HG03108 (cell line): ENCODE data around the gene REXO4.
"Not testable (repeated sequence)": the region's sequence is repeated elsewhere in the genome, so short reads cannot be mapped to it uniquely, and the experiment has no call there.

Experiments used
- ATAC-seq: cut with Tn5 transposase; IDR thresholded peaks from one replicate; pipeline ENCODE4 v1.9.1; 2021; ENCODE audit warnings: moderate library complexity; ENCODE audit not compliant: unreplicated experiment

Gene REXO4

GRCh38 chr9:133421615-133422542 is 4.1 kb upstream of the REXO4 start, which contains the start of gene ADAMTS13:
Gene ADAMTS13, plus strand, starts transcription at chr9:133422367. Its CDS starts 77 bp downstream, at chr9:133422444.
- ATAC-seq: peak; percentile 29

- no peak for ATAC-seq
Measured at GRCh38 chr9:133420392-133420827, 2.6 kb upstream of the REXO4 start.

GRCh38 chr9:133419005-133419404 is 1.2 kb upstream of the REXO4 start:
- no peak for ATAC-seq

GRCh38 chr9:133415170-133415569 is 2.6 kb downstream of the REXO4 start:
- ATAC-seq: no peak

GRCh38 chr9:133408042-133408441 is 9.8 kb downstream of the REXO4 start:
- ATAC-seq: no peak

GRCh38 chr9:133406480-133407307 is 11.1 kb downstream of the REXO4 start:
- peak; percentile 51 for ATAC-seq

- no peak for ATAC-seq
Measured at GRCh38 chr9:133405508-133406438, 12.0 kb downstream of the REXO4 start.

GRCh38 chr9:133404454-133405002 is 13.3 kb downstream of the REXO4 start:
- no peak for ATAC-seq

- no peak for ATAC-seq
Measured at GRCh38 chr9:133403766-133404453, 13.9 kb downstream of the REXO4 start.

- ATAC-seq: no peak
Measured at GRCh38 chr9:133402689-133403088, 15.1 kb downstream of the REXO4 start.

GRCh38 chr9:133401588-133401987 is 16.2 kb downstream of the REXO4 start:
- no peak for ATAC-seq

- no peak for ATAC-seq
Measured at GRCh38 chr9:133400292-133400691, 17.5 kb downstream of the REXO4 start.

- no peak for ATAC-seq
Measured at GRCh38 chr9:133397895-133398294, 19.9 kb downstream of the REXO4 start.

- no peak for ATAC-seq
Measured at GRCh38 chr9:133397370-133397769, 20.4 kb downstream of the REXO4 start.

- ATAC-seq: no peak
Measured at GRCh38 chr9:133396952-133397351, 20.9 kb downstream of the REXO4 start.

- ATAC-seq: no peak
Measured at GRCh38 chr9:133394687-133395271, 23.0 kb downstream of the REXO4 start.

- no peak for ATAC-seq
Measured at GRCh38 chr9:133393399-133393798, 24.4 kb downstream of the REXO4 start.

- ATAC-seq: not testable (repeated sequence)
Measured at GRCh38 chr9:133392308-133392707, 25.5 kb downstream of the REXO4 start.

GRCh38 chr9:133391449-133391848 is 26.4 kb downstream of the REXO4 start:
- ATAC-seq: not testable (repeated sequence)
